SK-N-SH (cell line): ENCODE results near the gene BRME1.

Experiments used
- CHD2 ChIP-seq: fragments of 150-350 bp; IDR thresholded peaks from 2 replicates; pipeline ENCODE4 v1.6.1; 2018; ENCODE audit warnings: low read length; ENCODE audit not compliant: partially characterized antibody
- CTCF ChIP-seq: fragments of 200-600 bp; sonication (generic); IDR thresholded peaks from 2 replicates; pipeline ENCODE4 v1.6.1; 2017; ENCODE audit warnings: antibody characterized with exemption, mild to moderate bottlenecking, moderate library complexity
- FOXJ3 ChIP-seq: sonication (generic); formaldehyde crosslinking; IDR thresholded peaks from 2 replicates; pipeline ENCODE4 v1.5.1; 2020; ENCODE audit warnings: mild to moderate bottlenecking, missing genetic modification reagents
- IRF3 ChIP-seq: fragments of 150-350 bp; IDR thresholded peaks from 2 replicates; pipeline ENCODE4 v1.6.1; 2016; ENCODE audit warnings: mild to moderate bottlenecking, low read depth, low read length
- MXI1 ChIP-seq: IDR thresholded peaks from 2 replicates; pipeline ENCODE4 v1.6.1; 2012; ENCODE audit warnings: mild to moderate bottlenecking, low read depth, low read length, improper control_type of control experiment
- NRF1 ChIP-seq: IDR thresholded peaks from 2 replicates; pipeline ENCODE4 v1.6.1; 2012; ENCODE audit warnings: low read depth, mild to moderate bottlenecking, low read length
- RAD21 ChIP-seq: IDR thresholded peaks from 2 replicates; pipeline ENCODE4 v1.6.1; 2012; ENCODE audit warnings: mild to moderate bottlenecking, low read length
- RXRA ChIP-seq: IDR thresholded peaks from 2 replicates; pipeline ENCODE4 v1.4.0; 2012; ENCODE audit warnings: low read depth, mild to moderate bottlenecking, borderline replicate concordance
- SMC3 ChIP-seq: IDR thresholded peaks from 2 replicates; pipeline ENCODE4 v1.6.1; 2012; ENCODE audit warnings: low read depth, low read length, improper control_type of control experiment
- TAF1 ChIP-seq: IDR thresholded peaks from 2 replicates; pipeline ENCODE4 v1.6.1; 2012; ENCODE audit warnings: low read depth, mild to moderate bottlenecking, low read length, moderate library complexity, borderline replicate concordance
- YY1 ChIP-seq: IDR thresholded peaks from 2 replicates; pipeline ENCODE4 v1.4.0; 2012; ENCODE audit warnings: low read depth, mild to moderate bottlenecking

GRCh38 chr19:13866463-13867046 is 39.4 kb downstream of the BRME1 start:
- TF ChIP-seq CTCF, result no peak
- no peak for TF ChIP-seq FOXJ3
- TF ChIP-seq TAF1, result no peak
- TF ChIP-seq SMC3, result no peak
- TF ChIP-seq NRF1, result no peak
- no peak for TF ChIP-seq YY1
- TF ChIP-seq IRF3, result no peak
- no peak for TF ChIP-seq MXI1
- no peak for TF ChIP-seq RAD21
- TF ChIP-seq RXRA, result no peak
- no peak for TF ChIP-seq CHD2
